Activated CD4-positive, alpha-beta T cell treated with anti-CD3 and anti-CD28 coated beads for 36 hours (primary cell): ENCODE data around the gene ADISSP. TPM values are rescaled to one million over a fixed set of nuclear protein-coding genes. Genes with fewer than 3 reads are reported as not detected.

Experiments used
- ATAC-seq: fragments of 200-7000 bp; cut with Tn5 transposase; one replicate; pipeline ENCODE4 v1.10.0; 2021; ENCODE audit warnings: mild to moderate bottlenecking, moderate library complexity
- CTCF ChIA-PET: fragments of 350-600 bp; sonication (Branson Sonifier 250); formaldehyde crosslinking; loops from one replicate; lab custom pipeline; 2021; ENCODE audit warnings: antibody characterized with exemption; lab: Charles Lee
- POLR2A ChIA-PET: fragments of 350-600 bp; sonication (Branson Sonifier 250); formaldehyde crosslinking; loops from one replicate; lab custom pipeline; 2021; ENCODE audit warnings: antibody characterized with exemption, inconsistent platforms; lab: Charles Lee
- DNase-seq: peaks from one replicate; pipeline ENCODE4 v3.0.0-alpha.2; 2020
- H3K27ac Mint-ChIP-seq: one replicate; pipeline ENCODE4 v1.8.0; 2021; ENCODE audit warnings: mixed read lengths
- H3K27me3 Mint-ChIP-seq: one replicate; pipeline ENCODE4 v1.8.0; 2021; ENCODE audit warnings: mixed read lengths
- H3K36me3 Mint-ChIP-seq: one replicate; pipeline ENCODE4 v1.8.0; 2021; ENCODE audit warnings: low read depth, mixed read lengths
- H3K4me1 Mint-ChIP-seq: one replicate; pipeline ENCODE4 v1.8.0; 2021; ENCODE audit warnings: mixed read lengths
- H3K4me3 Mint-ChIP-seq: one replicate; pipeline ENCODE4 v1.8.0; 2021; ENCODE audit warnings: mild to moderate bottlenecking, moderate library complexity, mixed read lengths
- H3K9me3 Mint-ChIP-seq: one replicate; pipeline ENCODE4 v1.8.0; 2021; ENCODE audit warnings: low read depth, mixed read lengths
- intact Hi-C, 2 experiments: fragments of 100-400 bp; cut with DNase I in 1 of 2; cut with micrococcal nuclease in 1 of 2; formaldehyde crosslinking; loops; one replicate each; pipeline versions ENCODE4 v1.14.2 to v1.15.1; 2022 to 2024; cut with DNase I, micrococcal nuclease
- total RNA-seq, 2 experiments: library from RNA; stranded (reverse); gene quantifications; one replicate each; pipeline ENCODE4 v1.2.3, GENCODE V29; 2021

Gene ADISSP
- total RNA-seq, 2 experiments from 2014 or later, result 46.5 to 57.3 TPM

- Mint-ChIP-seq H3K4me3 (no peak overlapping the region), H3K27ac (no peak overlapping the region), H3K9me3 (no peaks in the 10 kb centered on the region), H3K36me3 (no peaks in the 10 kb centered on the region), H3K27me3 (no peaks in the 10 kb centered on the region), H3K4me1 (no peaks in the 10 kb centered on the region)
- DNase-seq (no peak), ATAC-seq (no peak)
- intact Hi-C loops, result no loop called here
- POLR2A ChIA-PET, result no interaction called here
- CTCF ChIA-PET, result interaction anchor here (0.5 to 0.7 kb wide), 2 partner anchors 19 to 81 kb away, joined by 3 to 4 read pairs; no protein-coding TSS in a partner anchor
Observed at GRCh38 chr20:3714092-3714491, 53.5 kb downstream of the ADISSP start.

- intact Hi-C loops, result no loop called here
- CTCF ChIA-PET, result interaction anchor here (0.6 to 1.3 kb wide), 4 partner anchors 16 to 1150 kb away, joined by 3 to 5 read pairs (median 3); no protein-coding TSS in a partner anchor
- H3K4me1 Mint-ChIP-seq, result no peaks in the 10 kb centered on the region
- no peaks in the 10 kb centered on the region for H3K27me3 Mint-ChIP-seq
- POLR2A ChIA-PET, result interaction anchor here (0.6 kb wide), 1 partner anchor 36 kb away, joined by 3 read pairs; no protein-coding TSS in a partner anchor
- no peak for ATAC-seq
- no peak for DNase-seq
- no peak within 1 kb of the TSS for H3K27ac Mint-ChIP-seq
- no peak within 1 kb of the TSS for H3K4me3 Mint-ChIP-seq
- no peaks in the 10 kb centered on the region for H3K9me3 Mint-ChIP-seq
- H3K36me3 Mint-ChIP-seq, result no peaks in the 10 kb centered on the region
Observed at GRCh38 chr20:3712279-3712873, 55.2 kb downstream of the ADISSP start, which contains the start of gene SIGLEC1. SIGLEC1 (minus strand) TSS chr20:3712600; CDS start chr20:3707128, 5,472 bp downstream.

- DNase-seq (no peak), ATAC-seq (no peak)
- H3K27me3 Mint-ChIP-seq, result no peaks in the 10 kb centered on the region
- no peak overlapping the region for H3K4me3 Mint-ChIP-seq
- H3K27ac Mint-ChIP-seq, result no peak overlapping the region
- no peaks in the 10 kb centered on the region for H3K36me3 Mint-ChIP-seq
- no peaks in the 10 kb centered on the region for H3K9me3 Mint-ChIP-seq
- ChIA-PET CTCF (interaction anchor here (0.6 to 2.7 kb wide), 22 partner anchors 9 to 583 kb away, joined by 3 to 36 read pairs (median 4); no protein-coding TSS in a partner anchor), POLR2A (interaction anchor here (0.6 kb wide), 1 partner anchor 189 kb away, joined by 3 read pairs; no protein-coding TSS in a partner anchor)
- H3K4me1 Mint-ChIP-seq, result no peaks in the 10 kb centered on the region
- intact Hi-C loops, result loop anchor here (1.0 kb wide), 2 partner anchors 35 to 148 kb away; no protein-coding TSS in a partner anchor
Observed at GRCh38 chr20:3711484-3711941, 56.0 kb downstream of the ADISSP start.

- POLR2A ChIA-PET, result interaction anchor here (0.6 kb wide), 2 partner anchors 190 to 341 kb away, joined by 3 read pairs; no protein-coding TSS in a partner anchor
Observed at GRCh38 chr20:3710703-3711483, 56.7 kb downstream of the ADISSP start.

GRCh38 chr20:3710011-3710466, 57.5 kb downstream of the ADISSP start:
- Mint-ChIP-seq H3K9me3 (no peaks in the 10 kb centered on the region), H3K4me3 (no peak overlapping the region), H3K36me3 (no peaks in the 10 kb centered on the region), H3K4me1 (no peaks in the 10 kb centered on the region), H3K27me3 (no peaks in the 10 kb centered on the region), H3K27ac (no peak overlapping the region)
- POLR2A ChIA-PET, result no interaction called here
- DNase-seq, result no peak
- intact Hi-C loops, result no loop called here
- ATAC-seq, result no peak
- CTCF ChIA-PET, result interaction anchor here (0.6 to 2.7 kb wide), 18 partner anchors 13 to 1561 kb away, joined by 3 to 36 read pairs (median 3); no protein-coding TSS in a partner anchor

More at GRCh38 chr20:3710703-3711483, 56.7 kb downstream of the ADISSP start:
- H3K9me3 Mint-ChIP-seq, result no peaks in the 10 kb centered on the region
- DNase-seq (peak; percentile 88), ATAC-seq (peak; percentile 75)
- CTCF ChIA-PET, result interaction anchor here (0.6 to 2.7 kb wide), 35 partner anchors 10 to 1562 kb away, joined by 3 to 36 read pairs (median 3); no protein-coding TSS in a partner anchor
- H3K36me3 Mint-ChIP-seq, result no peaks in the 10 kb centered on the region
- no peak overlapping the region for H3K4me3 Mint-ChIP-seq
- intact Hi-C loops, result loop anchor here (1.0 kb wide), 2 partner anchors 35 to 148 kb away; no protein-coding TSS in a partner anchor
- no peak overlapping the region for H3K27ac Mint-ChIP-seq
- no peaks in the 10 kb centered on the region for H3K27me3 Mint-ChIP-seq
- no peaks in the 10 kb centered on the region for H3K4me1 Mint-ChIP-seq

DNA sequence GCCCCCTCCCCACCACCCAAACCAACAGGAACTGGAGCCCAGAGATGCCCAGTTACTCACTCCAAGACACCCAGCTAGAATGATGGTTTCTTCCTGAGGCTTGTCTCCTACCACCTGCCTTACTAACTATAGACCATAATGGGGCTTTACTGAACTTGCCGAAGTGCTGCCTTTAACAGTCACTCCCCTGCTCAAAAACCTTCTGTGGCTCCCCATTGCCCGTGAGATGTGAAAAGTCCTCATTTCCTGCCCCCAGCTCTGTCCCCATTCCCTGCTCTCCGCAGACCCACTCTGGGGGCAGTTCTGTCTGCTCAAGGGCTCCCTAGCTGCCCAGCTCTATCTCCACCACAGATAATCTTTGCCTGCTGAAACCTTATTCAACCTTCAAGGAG, 60.0 kb downstream of the ADISSP start:
- intact Hi-C loops, result no loop called here

GRCh38 chr20:3706774-3707507, 60.6 kb downstream of the ADISSP start:
- Mint-ChIP-seq H3K27ac (no peak overlapping the region), H3K4me3 (no peak overlapping the region), H3K9me3 (no peaks in the 10 kb centered on the region), H3K4me1 (no peaks in the 10 kb centered on the region), H3K36me3 (no peaks in the 10 kb centered on the region), H3K27me3 (peaks cover 3% of the 10 kb centered on the region)
- intact Hi-C loops, result no loop called here
- no peak for DNase-seq
- CTCF ChIA-PET, result interaction anchor here (0.5 to 2.9 kb wide), 7 partner anchors 7 to 483 kb away, joined by 3 to 12 read pairs (median 5); no protein-coding TSS in a partner anchor
- no peak for ATAC-seq
- POLR2A ChIA-PET, result no interaction called here

More for the DNA sequence above, 60.0 kb downstream of the ADISSP start:
- peaks cover 3% of the 10 kb centered on the region for H3K27me3 Mint-ChIP-seq
- no peak for ATAC-seq
- no peak overlapping the region for H3K27ac Mint-ChIP-seq
- ChIA-PET CTCF (interaction anchor here (0.5 to 2.9 kb wide), 7 partner anchors 8 to 484 kb away, joined by 3 to 12 read pairs (median 3); no protein-coding TSS in a partner anchor), POLR2A (interaction anchor here (0.7 kb wide), 1 partner anchor 18 kb away, joined by 5 read pairs; no protein-coding TSS in a partner anchor)
- no peak overlapping the region for H3K4me3 Mint-ChIP-seq
- no peaks in the 10 kb centered on the region for H3K36me3 Mint-ChIP-seq
- DNase-seq, result no peak
- H3K9me3 Mint-ChIP-seq, result no peaks in the 10 kb centered on the region
- no peaks in the 10 kb centered on the region for H3K4me1 Mint-ChIP-seq

DNA sequence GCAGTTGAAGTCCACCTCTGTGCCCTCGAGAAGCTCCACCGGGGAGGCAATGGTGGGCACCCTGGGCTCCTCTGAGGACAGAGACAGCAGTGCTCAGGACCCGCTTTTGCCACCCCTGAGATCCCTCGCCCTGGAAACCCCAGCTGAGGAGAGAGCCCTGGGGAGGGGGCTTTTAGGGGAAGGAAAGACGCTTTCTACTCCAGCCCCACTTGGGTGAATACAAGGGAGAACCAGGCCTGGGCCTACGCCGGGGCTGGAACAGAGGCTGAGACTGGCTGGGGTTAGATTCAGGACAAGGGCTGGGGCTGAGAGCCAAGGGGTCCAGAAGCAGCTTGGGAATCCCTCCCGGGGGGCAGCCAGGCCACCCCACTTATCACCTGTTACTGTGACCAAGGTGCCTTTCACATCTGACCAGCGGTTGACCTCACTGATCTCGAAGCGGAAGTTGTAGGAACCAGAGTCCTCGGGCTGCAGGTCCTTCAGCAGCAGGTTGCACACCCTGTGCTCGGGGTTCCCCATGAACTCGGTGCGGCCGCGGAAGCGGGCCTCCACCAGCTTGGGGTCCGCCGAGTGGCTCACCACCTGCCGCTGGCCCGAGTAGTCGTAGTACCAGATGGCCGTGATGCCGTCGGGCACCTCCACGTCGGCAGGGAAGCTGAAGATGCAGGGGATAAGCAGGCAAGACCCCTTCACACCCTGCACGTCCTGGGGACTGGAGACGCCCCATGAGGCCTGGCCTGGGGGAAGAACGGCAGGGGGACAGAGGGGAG, 61.4 kb downstream of the ADISSP start:
- intact Hi-C loops, result no loop called here
- no peaks in the 10 kb centered on the region for H3K36me3 Mint-ChIP-seq
- H3K27ac Mint-ChIP-seq, result no peak overlapping the region
- ChIA-PET POLR2A (no interaction called here), CTCF (interaction anchor here (1.0 to 2.9 kb wide), 2 partner anchors 30 kb away, joined by 5 to 12 read pairs; no protein-coding TSS in a partner anchor)
- peaks cover 3% of the 10 kb centered on the region for H3K27me3 Mint-ChIP-seq
- H3K9me3 Mint-ChIP-seq, result no peaks in the 10 kb centered on the region
- DNase-seq (no peak), ATAC-seq (no peak)
- no peaks in the 10 kb centered on the region for H3K4me1 Mint-ChIP-seq
- H3K4me3 Mint-ChIP-seq, result no peak overlapping the region

GRCh38 chr20:3705491-3705969, 62.0 kb downstream of the ADISSP start:
- ATAC-seq, result no peak
- CTCF ChIA-PET, result interaction anchor here (1.0 kb wide), 1 partner anchor 29 kb away, joined by 5 read pairs; no protein-coding TSS in a partner anchor
- no peaks in the 10 kb centered on the region for H3K4me1 Mint-ChIP-seq
- no peak overlapping the region for H3K27ac Mint-ChIP-seq
- H3K27me3 Mint-ChIP-seq, result peaks cover 3% of the 10 kb centered on the region
- POLR2A ChIA-PET, result no interaction called here
- H3K9me3 Mint-ChIP-seq, result no peaks in the 10 kb centered on the region
- H3K36me3 Mint-ChIP-seq, result no peaks in the 10 kb centered on the region
- no peak for DNase-seq
- H3K4me3 Mint-ChIP-seq, result no peak overlapping the region
- intact Hi-C loops, result no loop called here

DNA sequence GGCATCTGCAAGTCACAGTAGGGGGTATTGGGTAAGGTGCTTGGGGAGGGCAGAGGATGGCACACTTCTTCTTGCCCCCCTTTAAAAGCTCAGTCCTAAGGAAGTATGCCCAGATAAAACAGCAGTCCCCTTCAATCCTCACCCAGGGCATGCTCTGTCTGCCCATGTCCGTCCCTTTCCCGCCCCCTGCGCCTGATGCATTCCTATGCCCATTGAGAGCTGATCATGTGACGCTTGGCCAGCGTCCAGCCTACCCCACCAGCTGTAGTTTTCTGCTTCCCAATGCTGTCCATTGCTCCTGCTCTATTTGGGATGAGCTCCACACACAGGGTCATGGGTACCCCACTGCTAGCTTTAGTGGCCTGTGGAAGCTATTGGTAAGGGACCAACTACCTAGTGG, 63.5 kb downstream of the ADISSP start:
- intact Hi-C loops, result no loop called here
- H3K36me3 Mint-ChIP-seq, result no peaks in the 10 kb centered on the region
- H3K4me3 Mint-ChIP-seq, result no peak overlapping the region
- CTCF ChIA-PET, result interaction anchor here (0.7 to 1.2 kb wide), 2 partner anchors 14 to 27 kb away, joined by 3 to 4 read pairs; no protein-coding TSS in a partner anchor
- no peaks in the 10 kb centered on the region for H3K4me1 Mint-ChIP-seq
- no peak for ATAC-seq
- peaks cover 3% of the 10 kb centered on the region for H3K27me3 Mint-ChIP-seq
- no peak overlapping the region for H3K27ac Mint-ChIP-seq
- DNase-seq, result no peak
- POLR2A ChIA-PET, result no interaction called here
- no peaks in the 10 kb centered on the region for H3K9me3 Mint-ChIP-seq
